DND-41 (cell line): ENCODE measurements around the gene ENO3.
"Not testable (repeated sequence)": the region's sequence is repeated elsewhere in the genome, so short reads cannot be mapped to it uniquely, and the experiment has no call there.

Experiments
- ATAC-seq: fragments of 200-7000 bp; cut with Tn5 transposase; 3 replicates; pipeline ENCODE4 v1.9.1; 2021; ENCODE audit warnings: low read depth; ENCODE audit not compliant: insufficient read depth
- DNase-seq: peaks from one replicate; pipeline ENCODE4 v3.0.0-alpha.2; 2020
- H2AFZ ChIP-seq: 2 replicates; pipeline ENCODE4 v1.6.0; 2012; ENCODE audit warnings: low read depth, low read length
- H3K27ac ChIP-seq: 2 replicates; pipeline ENCODE4 v1.5.1; 2012; ENCODE audit warnings: low read length, inconsistent platforms
- H3K27me3 ChIP-seq: fragments of 200-600 bp; sonication (generic); 2 replicates; pipeline ENCODE4 v1.6.0; 2012; ENCODE audit warnings: low read length, mild to moderate bottlenecking, inconsistent platforms; ENCODE audit not compliant: insufficient read depth, poor library complexity
- H3K36me3 ChIP-seq: 2 replicates; pipeline ENCODE4 v1.5.1; 2012; ENCODE audit warnings: low read length, inconsistent platforms; ENCODE audit not compliant: insufficient read depth
- H3K4me1 ChIP-seq: 2 replicates; pipeline ENCODE4 v1.5.1; 2012; ENCODE audit warnings: mild to moderate bottlenecking, low read length; ENCODE audit not compliant: insufficient read depth
- H3K4me2 ChIP-seq: 2 replicates; pipeline ENCODE4 v1.6.0; 2012; ENCODE audit warnings: mild to moderate bottlenecking, moderate library complexity, low read length, inconsistent platforms; ENCODE audit not compliant: insufficient read depth
- H3K4me3 ChIP-seq, 2 experiments: fragments of 200-600 bp in 1 of 2; shearing (Covaris generic) in 1 of 2; 2 replicates each; pipeline ENCODE4 v1.5.1; 2012 to 2016; ENCODE audit warnings: inconsistent platforms in 2 of 2, low read length in 2 of 2, mild to moderate bottlenecking in 2 of 2, low read depth in 1 of 2, moderate library complexity in 1 of 2
- H3K79me2 ChIP-seq: 2 replicates; pipeline ENCODE4 v1.6.0; 2012; ENCODE audit warnings: low read length, inconsistent platforms; ENCODE audit not compliant: insufficient read depth
- H3K9ac ChIP-seq: 2 replicates; pipeline ENCODE4 v1.6.0; 2012; ENCODE audit warnings: low read depth, mild to moderate bottlenecking, inconsistent platforms, low read length, moderate library complexity
- H3K9me3 ChIP-seq: 2 replicates; pipeline ENCODE4 v1.5.1; 2012; ENCODE audit warnings: low read length, moderate library complexity, mild to moderate bottlenecking, inconsistent platforms; ENCODE audit not compliant: insufficient read depth, severe bottlenecking
- H4K20me1 ChIP-seq: 2 replicates; pipeline ENCODE4 v1.6.0; 2012; ENCODE audit warnings: low read length; ENCODE audit not compliant: insufficient read depth
- EZH2 ChIP-seq: IDR thresholded peaks from 3 replicates; pipeline ENCODE4 v1.6.1; 2012; ENCODE audit warnings: borderline replicate concordance, low read depth, mild to moderate bottlenecking, moderate library complexity, low read length, inconsistent platforms; ENCODE audit not compliant: severe bottlenecking
- TF ChIP-seq, protein P1 (sequence below): IDR thresholded peaks from 2 replicates; pipeline ENCODE4 v1.5.1; 2012; ENCODE audit warnings: borderline replicate concordance, low read length, moderate library complexity, mild to moderate bottlenecking; ENCODE audit not compliant: poor library complexity, severe bottlenecking; ENCODE audit errors: extremely low read depth

Gene ENO3

DNA sequence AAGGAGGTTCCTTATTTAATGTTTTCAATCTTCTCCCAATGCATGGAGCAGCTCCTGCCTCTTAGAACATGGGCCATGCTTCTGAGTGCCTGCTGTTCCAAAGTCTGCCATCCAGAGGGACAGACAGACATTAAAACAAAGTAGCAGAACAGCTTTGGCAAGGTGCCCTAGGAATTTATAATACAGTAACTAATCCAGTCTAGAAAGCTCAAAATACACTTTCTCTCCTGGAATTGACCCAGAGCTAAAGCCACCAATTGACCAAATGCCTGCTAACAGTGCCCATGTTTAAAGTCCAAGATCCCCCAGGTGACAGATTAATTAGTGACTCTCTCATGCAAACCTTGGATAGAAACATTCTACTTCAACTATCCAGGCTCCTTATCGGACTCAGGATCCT is 36.9 kb upstream of the ENO3 start:
- H3K9ac ChIP-seq, result no peak overlapping the region
- H3K79me2 ChIP-seq, result no peaks in the 10 kb centered on the region
- no peak overlapping the region for H2AFZ ChIP-seq
- no peak overlapping the region for H3K4me3 ChIP-seq
- H3K27me3 ChIP-seq, result no peaks in the 10 kb centered on the region
- H4K20me1 ChIP-seq, result no peaks in the 10 kb centered on the region
- H3K36me3 ChIP-seq, result no peaks in the 10 kb centered on the region
- no peaks in the 10 kb centered on the region for H3K9me3 ChIP-seq
- no peak for ATAC-seq
- H3K4me1 ChIP-seq, result no peaks in the 10 kb centered on the region
- TF ChIP-seq, protein P1, sequence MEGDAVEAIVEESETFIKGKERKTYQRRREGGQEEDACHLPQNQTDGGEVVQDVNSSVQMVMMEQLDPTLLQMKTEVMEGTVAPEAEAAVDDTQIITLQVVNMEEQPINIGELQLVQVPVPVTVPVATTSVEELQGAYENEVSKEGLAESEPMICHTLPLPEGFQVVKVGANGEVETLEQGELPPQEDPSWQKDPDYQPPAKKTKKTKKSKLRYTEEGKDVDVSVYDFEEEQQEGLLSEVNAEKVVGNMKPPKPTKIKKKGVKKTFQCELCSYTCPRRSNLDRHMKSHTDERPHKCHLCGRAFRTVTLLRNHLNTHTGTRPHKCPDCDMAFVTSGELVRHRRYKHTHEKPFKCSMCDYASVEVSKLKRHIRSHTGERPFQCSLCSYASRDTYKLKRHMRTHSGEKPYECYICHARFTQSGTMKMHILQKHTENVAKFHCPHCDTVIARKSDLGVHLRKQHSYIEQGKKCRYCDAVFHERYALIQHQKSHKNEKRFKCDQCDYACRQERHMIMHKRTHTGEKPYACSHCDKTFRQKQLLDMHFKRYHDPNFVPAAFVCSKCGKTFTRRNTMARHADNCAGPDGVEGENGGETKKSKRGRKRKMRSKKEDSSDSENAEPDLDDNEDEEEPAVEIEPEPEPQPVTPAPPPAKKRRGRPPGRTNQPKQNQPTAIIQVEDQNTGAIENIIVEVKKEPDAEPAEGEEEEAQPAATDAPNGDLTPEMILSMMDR, result no peak
- TF ChIP-seq EZH2, result no peak
- no peak overlapping the region for H3K27ac ChIP-seq
- DNase-seq, result no peak
- H3K4me2 ChIP-seq, result no peak overlapping the region

GRCh38 chr17:4914551-4914950 is 36.4 kb upstream of the ENO3 start:
- H3K4me1 ChIP-seq, H3K4me3 ChIP-seq, H4K20me1 ChIP-seq, H3K4me2 ChIP-seq, ATAC-seq, H3K79me2 ChIP-seq, H3K27me3 ChIP-seq, H3K27ac ChIP-seq, H3K36me3 ChIP-seq, DNase-seq, H3K9ac ChIP-seq, H2AFZ ChIP-seq, H3K9me3 ChIP-seq: not testable (repeated sequence)

DNA sequence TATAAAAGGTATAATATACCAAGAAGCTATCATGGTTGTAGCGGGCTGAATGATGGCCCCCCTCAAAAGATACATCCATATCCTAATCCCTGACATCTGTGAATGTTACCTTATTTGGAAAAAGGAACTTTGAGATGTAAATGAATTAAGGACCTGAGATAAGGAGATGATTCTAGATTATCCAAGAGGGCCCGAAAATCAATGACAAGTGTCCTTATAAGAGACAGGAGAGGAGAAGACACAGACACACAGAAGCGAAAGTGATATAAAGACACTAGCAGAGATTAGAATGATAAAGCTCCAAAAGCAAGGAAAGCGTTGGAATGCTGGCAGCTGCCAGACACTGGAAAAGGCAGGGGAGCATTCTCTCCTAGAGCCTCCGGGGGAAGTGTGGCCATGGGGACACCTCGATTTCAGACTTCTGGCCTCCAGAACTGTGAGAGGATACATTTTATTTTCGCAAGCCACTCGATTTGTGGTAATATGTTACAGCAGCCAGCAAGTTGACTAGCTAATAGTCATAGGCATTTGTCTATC is 31.3 kb upstream of the ENO3 start:
- no peaks in the 10 kb centered on the region for H3K27me3 ChIP-seq
- no peak overlapping the region for H3K9ac ChIP-seq
- no peak for ATAC-seq
- no peak overlapping the region for H2AFZ ChIP-seq
- no peak for DNase-seq
- no peak overlapping the region for H3K4me2 ChIP-seq
- no peaks in the 10 kb centered on the region for H3K79me2 ChIP-seq
- TF ChIP-seq, protein P1, result no peak
- no peak for TF ChIP-seq EZH2
- H3K9me3 ChIP-seq, result no peaks in the 10 kb centered on the region
- H3K36me3 ChIP-seq, result no peaks in the 10 kb centered on the region
- no peak overlapping the region for H3K27ac ChIP-seq
- H3K4me3 ChIP-seq, result no peak overlapping the region
- no peaks in the 10 kb centered on the region for H4K20me1 ChIP-seq
- H3K4me1 ChIP-seq, result no peaks in the 10 kb centered on the region

DNA sequence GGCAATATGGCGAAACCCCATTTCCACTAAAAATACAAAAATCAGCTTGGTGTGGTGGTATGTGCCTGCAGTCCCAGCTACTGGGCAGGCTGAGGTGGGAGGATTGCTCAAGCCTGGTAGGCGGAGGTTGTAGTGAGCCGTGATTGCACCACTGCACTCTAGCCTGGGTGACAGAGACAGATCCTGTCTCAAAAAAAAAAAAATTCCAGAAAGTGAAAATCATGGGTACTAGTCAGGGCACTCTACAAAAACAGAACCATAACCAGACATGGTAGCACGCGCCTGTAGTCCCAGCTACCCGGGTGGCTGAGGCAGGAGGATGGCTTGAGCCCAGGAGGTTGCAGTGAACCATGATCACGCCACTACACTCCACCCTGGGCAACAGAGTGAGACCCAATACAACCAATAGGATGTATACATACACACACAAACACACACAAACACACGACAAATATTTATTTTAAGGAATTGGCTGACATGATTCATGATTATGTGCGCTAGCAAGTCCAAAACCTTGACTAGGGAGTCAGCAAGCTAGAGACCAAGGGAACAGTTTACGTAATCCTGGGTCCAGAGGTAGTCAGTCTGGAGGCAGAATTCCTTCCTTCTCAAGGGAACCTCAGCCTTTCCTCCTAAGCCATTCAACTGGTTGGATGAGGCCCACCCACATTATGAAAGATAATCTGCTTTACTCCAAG is 30.4 kb upstream of the ENO3 start:
- no peak for DNase-seq
- no peaks in the 10 kb centered on the region for H3K36me3 ChIP-seq
- no peaks in the 10 kb centered on the region for H3K27me3 ChIP-seq
- no peak overlapping the region for H3K9ac ChIP-seq
- no peak overlapping the region for H3K4me2 ChIP-seq
- no peak overlapping the region for H3K4me3 ChIP-seq
- no peak; the same call in 2 of the 3 replicates for ATAC-seq
- no peaks in the 10 kb centered on the region for H3K4me1 ChIP-seq
- no peaks in the 10 kb centered on the region for H3K79me2 ChIP-seq
- no peak overlapping the region for H2AFZ ChIP-seq
- no peak for TF ChIP-seq EZH2
- TF ChIP-seq, protein P1, result no peak
- H3K27ac ChIP-seq, result no peak overlapping the region
- no peaks in the 10 kb centered on the region for H3K9me3 ChIP-seq
- H4K20me1 ChIP-seq, result no peaks in the 10 kb centered on the region
